H9 (cell line): ENCODE data around the gene EIF1AD. TPM values are rescaled to one million over a fixed set of nuclear protein-coding genes. Genes with fewer than 3 reads are reported as not detected.

Experiments used
- DNase-seq: peaks from one replicate; pipeline ENCODE4 v3.0.0-alpha.2; 2017
- H2AFZ ChIP-seq: one replicate; pipeline ENCODE4 v1.6.1; 2013; ENCODE audit warnings: mild to moderate bottlenecking, low read length, control low read depth, moderate library complexity
- H2AK5ac ChIP-seq: 2 replicates; pipeline ENCODE4 v1.6.1; 2013; ENCODE audit warnings: low read length, control low read depth, mixed read lengths; ENCODE audit not compliant: insufficient read length
- H2BK120ac ChIP-seq: one replicate; pipeline ENCODE4 v1.6.1; 2013; ENCODE audit warnings: low read depth, mild to moderate bottlenecking, low read length, control low read depth, inconsistent platforms; ENCODE audit not compliant: poor library complexity, severe bottlenecking
- H2BK12ac ChIP-seq: 2 replicates; pipeline ENCODE4 v1.6.1; 2013; ENCODE audit warnings: low read length, control low read depth, mixed read lengths, low read depth; ENCODE audit not compliant: insufficient read length
- H2BK15ac ChIP-seq: 2 replicates; pipeline ENCODE4 v1.6.1; 2013; ENCODE audit warnings: low read depth, low read length, control low read depth
- H2BK20ac ChIP-seq: one replicate; pipeline ENCODE4 v1.6.1; 2013; ENCODE audit warnings: low read depth, mild to moderate bottlenecking, low read length, control low read depth, inconsistent platforms; ENCODE audit not compliant: poor library complexity, severe bottlenecking
- H2BK5ac ChIP-seq: 2 replicates; pipeline ENCODE4 v1.6.1; 2013; ENCODE audit warnings: low read length, control low read depth, mixed read lengths; ENCODE audit not compliant: insufficient read length
- H3K14ac ChIP-seq: 2 replicates; pipeline ENCODE4 v1.6.1; 2013; ENCODE audit warnings: low read length, control low read depth; ENCODE audit not compliant: insufficient read depth
- H3K18ac ChIP-seq: 2 replicates; pipeline ENCODE4 v1.6.1; 2013; ENCODE audit warnings: low read depth, mild to moderate bottlenecking, mixed read lengths, low read length, control low read depth; ENCODE audit not compliant: insufficient read length
- H3K23ac ChIP-seq: 2 replicates; pipeline ENCODE4 v1.6.1; 2013; ENCODE audit warnings: low read length, control low read depth, mixed read lengths, low read depth; ENCODE audit not compliant: insufficient read length
- H3K23me2 ChIP-seq: 2 replicates; pipeline ENCODE4 v1.6.1; 2013; ENCODE audit warnings: low read depth, mild to moderate bottlenecking, mixed read lengths, low read length, control low read depth; ENCODE audit not compliant: insufficient read length, poor library complexity, severe bottlenecking
- H3K27ac ChIP-seq: 2 replicates; pipeline ENCODE4 v1.5.1; 2013; ENCODE audit warnings: low read length, control low read depth, mixed read lengths, low read depth; ENCODE audit not compliant: insufficient read length
- H3K27me3 ChIP-seq: 2 replicates; pipeline ENCODE4 v1.6.1; 2013; ENCODE audit warnings: low read length, control low read depth, inconsistent platforms; ENCODE audit not compliant: insufficient read depth
- H3K4ac ChIP-seq: 2 replicates; pipeline ENCODE4 v1.6.1; 2013; ENCODE audit warnings: low read depth, mild to moderate bottlenecking, control low read depth, inconsistent platforms, low read length, moderate library complexity
- H3K4me1 ChIP-seq: 2 replicates; pipeline ENCODE4 v1.6.1; 2013; ENCODE audit warnings: low read length, control low read depth, inconsistent platforms; ENCODE audit not compliant: insufficient read depth
- H3K4me2 ChIP-seq: 2 replicates; pipeline ENCODE4 v1.6.1; 2013; ENCODE audit warnings: low read length, control low read depth, mixed read lengths; ENCODE audit not compliant: insufficient read length, insufficient read depth
- H3K56ac ChIP-seq: 2 replicates; pipeline ENCODE4 v1.6.1; 2013; ENCODE audit warnings: low read depth, mild to moderate bottlenecking, mixed read lengths, low read length, control low read depth; ENCODE audit not compliant: insufficient read length
- H3K79me1 ChIP-seq: 2 replicates; pipeline ENCODE4 v1.6.1; 2013; ENCODE audit warnings: low read depth, mild to moderate bottlenecking, moderate library complexity, low read length, control low read depth, inconsistent platforms; ENCODE audit not compliant: insufficient read depth, poor library complexity, severe bottlenecking
- H3K79me2 ChIP-seq: 2 replicates; pipeline ENCODE4 v1.6.1; 2013; ENCODE audit warnings: low read length, control low read depth, inconsistent platforms; ENCODE audit not compliant: insufficient read depth
- H3K9ac ChIP-seq: 2 replicates; pipeline ENCODE4 v1.6.1; 2013; ENCODE audit warnings: low read length, control low read depth, mixed read lengths; ENCODE audit not compliant: insufficient read length; ENCODE audit errors: extremely low read depth
- H3K9me3 ChIP-seq: one replicate; pipeline ENCODE4 v1.6.1; 2013; ENCODE audit warnings: low read depth, low read length, inconsistent platforms; ENCODE audit not compliant: control insufficient read depth
- H3T11ph ChIP-seq: one replicate; pipeline ENCODE4 v1.6.1; 2013; ENCODE audit warnings: mild to moderate bottlenecking, low read length, control low read depth, inconsistent platforms
- H4K20me1 ChIP-seq: one replicate; pipeline ENCODE4 v1.6.1; 2013; ENCODE audit not compliant: control insufficient read depth, insufficient read length, insufficient read depth
- H4K5ac ChIP-seq: 2 replicates; pipeline ENCODE4 v1.6.1; 2013; ENCODE audit warnings: low read depth, mild to moderate bottlenecking, mixed read lengths, low read length, control low read depth; ENCODE audit not compliant: insufficient read length
- H4K8ac ChIP-seq: replicated peaks from 2 replicates; pipeline ENCODE4 v1.6.1; 2013; ENCODE audit warnings: low read length, control low read depth, mixed read lengths, low read depth; ENCODE audit not compliant: insufficient read length
- H4K91ac ChIP-seq: 2 replicates; pipeline ENCODE4 v1.6.1; 2013; ENCODE audit warnings: low read depth, mild to moderate bottlenecking, moderate library complexity, mixed read lengths, low read length, control low read depth; ENCODE audit not compliant: insufficient read length
- H3K27ac Mint-ChIP-seq, 3 experiments: 2 replicates in 2 of 3; 3 replicates in 1 of 3; pipeline ENCODE4 v1.8.0; 2020 to 2021; ENCODE audit warnings: mixed read lengths in 3 of 3, mild to moderate bottlenecking in 1 of 3, moderate library complexity in 1 of 3
- H3K27me3 Mint-ChIP-seq: 2 replicates; pipeline ENCODE4 v1.8.0; 2021; ENCODE audit warnings: low read depth, mild to moderate bottlenecking, moderate library complexity, mixed read lengths
- H3K36me3 Mint-ChIP-seq, 3 experiments: 2 replicates in 2 of 3; 3 replicates in 1 of 3; pipeline ENCODE4 v1.8.0; 2020 to 2021; ENCODE audit warnings: low read depth in 3 of 3, mixed read lengths in 3 of 3; ENCODE audit not compliant: insufficient read depth in 1 of 3
- H3K4me1 Mint-ChIP-seq, 2 experiments: 2 replicates each; pipeline ENCODE4 v1.8.0; 2020; ENCODE audit warnings: mixed read lengths in 2 of 2
- H3K4me3 Mint-ChIP-seq, 2 experiments: 2 replicates in 1 of 2; 3 replicates in 1 of 2; pipeline ENCODE4 v1.8.0; 2020 to 2021; ENCODE audit warnings: mild to moderate bottlenecking in 2 of 2, mixed read lengths in 2 of 2, moderate library complexity in 1 of 2
- H3K9me3 Mint-ChIP-seq, 2 experiments: 2 replicates in 1 of 2; 3 replicates in 1 of 2; pipeline ENCODE4 v1.8.0; 2020; ENCODE audit warnings: mild to moderate bottlenecking in 2 of 2, mixed read lengths in 2 of 2, moderate library complexity in 1 of 2
- WGBS: extraction: QIAGEN DNeasy Blood & Tissue Kit; methylation state at CpG from one replicate; pipeline ENCODE4 v1.1.7; 2013; ENCODE audit warnings: missing lambda C conversion rate, low lambda C conversion rate, mixed read lengths; ENCODE audit not compliant: insufficient read length; ENCODE audit errors: extremely low coverage; 5-methylcytosine and 5-hydroxymethylcytosine counted together
- total RNA-seq: library from RNA; stranded (reverse); gene quantifications from 2 replicates; pipeline ENCODE4 v1.2.1, GENCODE V29; 2021
- TF ChIP-seq, protein P1 (sequence below): fragments of 200-600 bp; sonication (generic); conservative IDR thresholded peaks from 3 replicates; pipeline ENCODE4 v1.8.0; 2021; ENCODE audit warnings: antibody characterized with exemption, mild to moderate bottlenecking

EIF1AD gene
- total RNA-seq, 1 experiment from 2014 or later, result 46.7 TPM

DNA sequence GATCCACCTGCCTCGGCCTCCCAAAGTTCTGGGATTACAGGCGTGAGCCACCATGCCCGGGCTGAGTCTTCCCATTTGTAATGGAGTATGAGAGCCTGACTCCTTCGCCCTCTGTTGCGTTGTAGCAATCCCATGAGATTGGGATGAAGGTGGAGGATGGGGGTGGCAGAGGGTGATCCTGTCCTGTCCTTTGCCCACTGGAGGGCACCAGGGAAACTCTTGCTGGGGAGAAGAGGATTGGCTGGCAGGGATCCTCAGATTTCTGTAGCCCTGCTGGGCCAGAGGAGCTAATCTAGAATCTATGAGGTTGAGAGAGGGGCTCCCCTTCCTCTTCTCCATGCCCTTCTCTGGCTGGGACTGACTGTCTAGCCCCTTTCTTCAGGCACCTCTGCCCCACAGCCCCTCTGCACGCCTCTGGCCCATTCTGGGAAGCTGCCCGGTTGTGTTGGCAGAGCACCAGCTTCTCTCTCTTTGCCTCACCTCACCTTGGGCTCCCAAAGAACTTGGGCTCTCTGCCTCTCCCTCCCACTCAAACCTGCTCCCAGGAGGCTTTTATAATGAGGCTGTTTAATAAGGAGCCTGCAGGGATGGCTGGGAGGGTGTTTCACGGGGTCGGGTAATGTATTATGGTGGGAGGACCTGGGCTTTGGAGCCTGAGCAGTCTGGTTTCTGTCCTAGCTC, 33.8 kb upstream of the EIF1AD start:
- Mint-ChIP-seq H3K9me3 (peaks cover 18 to 23% of the 10 kb centered on the region in 2 experiments), H3K36me3 (peaks cover 0 to 3% (median 3%) of the 10 kb centered on the region in 3 experiments; a peak in 3 of 7 replicates), H3K27ac (no peak overlapping the region), H3K27me3 (peaks cover 21% of the 10 kb centered on the region), H3K4me1 (no peaks in the 10 kb centered on the region), H3K4me3 (no peak overlapping the region)
- Histone ChIP-seq H3K23ac (no peak overlapping the region), H3K79me2 (no peaks in the 10 kb centered on the region), H4K91ac (no peak overlapping the region), H2AFZ (no peak overlapping the region), H3K18ac (no peak overlapping the region), H2BK15ac (no peak overlapping the region; the same call in 1 of the 2 replicates), H3K14ac (no peak overlapping the region), H3K23me2 (no peaks in the 10 kb centered on the region), H3K9ac (no peak overlapping the region), H2AK5ac (no peak overlapping the region), H3K4me2 (no peak overlapping the region), H3K9me3 (peaks cover 8% of the 10 kb centered on the region), H4K5ac (no peak overlapping the region), H3K4me1 (no peaks in the 10 kb centered on the region), H4K20me1 (no peaks in the 10 kb centered on the region), H2BK5ac (no peak overlapping the region), H2BK120ac (no peak overlapping the region), H4K8ac (no peak overlapping the region), H2BK12ac (no peak overlapping the region), H2BK20ac (no peak overlapping the region), H3K27me3 (no peaks in the 10 kb centered on the region), H3K4ac (no peak overlapping the region), H3K27ac (no peak overlapping the region), H3K79me1 (no peaks in the 10 kb centered on the region), H3K56ac (no peak overlapping the region), H3T11ph (no peak overlapping the region)
- no CpG with 5 or more reads among the region's 9 CpGs for WGBS
- TF ChIP-seq, protein P1, sequence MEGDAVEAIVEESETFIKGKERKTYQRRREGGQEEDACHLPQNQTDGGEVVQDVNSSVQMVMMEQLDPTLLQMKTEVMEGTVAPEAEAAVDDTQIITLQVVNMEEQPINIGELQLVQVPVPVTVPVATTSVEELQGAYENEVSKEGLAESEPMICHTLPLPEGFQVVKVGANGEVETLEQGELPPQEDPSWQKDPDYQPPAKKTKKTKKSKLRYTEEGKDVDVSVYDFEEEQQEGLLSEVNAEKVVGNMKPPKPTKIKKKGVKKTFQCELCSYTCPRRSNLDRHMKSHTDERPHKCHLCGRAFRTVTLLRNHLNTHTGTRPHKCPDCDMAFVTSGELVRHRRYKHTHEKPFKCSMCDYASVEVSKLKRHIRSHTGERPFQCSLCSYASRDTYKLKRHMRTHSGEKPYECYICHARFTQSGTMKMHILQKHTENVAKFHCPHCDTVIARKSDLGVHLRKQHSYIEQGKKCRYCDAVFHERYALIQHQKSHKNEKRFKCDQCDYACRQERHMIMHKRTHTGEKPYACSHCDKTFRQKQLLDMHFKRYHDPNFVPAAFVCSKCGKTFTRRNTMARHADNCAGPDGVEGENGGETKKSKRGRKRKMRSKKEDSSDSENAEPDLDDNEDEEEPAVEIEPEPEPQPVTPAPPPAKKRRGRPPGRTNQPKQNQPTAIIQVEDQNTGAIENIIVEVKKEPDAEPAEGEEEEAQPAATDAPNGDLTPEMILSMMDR, result no peak
- DNase-seq, result no peak
